HG02840 (cell line): ENCODE measurements around the gene MRO.

Experiments used
- ATAC-seq: cut with Tn5 transposase; IDR thresholded peaks from one replicate; pipeline ENCODE4 v1.9.1; 2021; ENCODE audit warnings: mild to moderate bottlenecking, moderate library complexity, moderate number of reproducible peaks; ENCODE audit not compliant: unreplicated experiment, low FRiP score

MRO gene

DNA sequence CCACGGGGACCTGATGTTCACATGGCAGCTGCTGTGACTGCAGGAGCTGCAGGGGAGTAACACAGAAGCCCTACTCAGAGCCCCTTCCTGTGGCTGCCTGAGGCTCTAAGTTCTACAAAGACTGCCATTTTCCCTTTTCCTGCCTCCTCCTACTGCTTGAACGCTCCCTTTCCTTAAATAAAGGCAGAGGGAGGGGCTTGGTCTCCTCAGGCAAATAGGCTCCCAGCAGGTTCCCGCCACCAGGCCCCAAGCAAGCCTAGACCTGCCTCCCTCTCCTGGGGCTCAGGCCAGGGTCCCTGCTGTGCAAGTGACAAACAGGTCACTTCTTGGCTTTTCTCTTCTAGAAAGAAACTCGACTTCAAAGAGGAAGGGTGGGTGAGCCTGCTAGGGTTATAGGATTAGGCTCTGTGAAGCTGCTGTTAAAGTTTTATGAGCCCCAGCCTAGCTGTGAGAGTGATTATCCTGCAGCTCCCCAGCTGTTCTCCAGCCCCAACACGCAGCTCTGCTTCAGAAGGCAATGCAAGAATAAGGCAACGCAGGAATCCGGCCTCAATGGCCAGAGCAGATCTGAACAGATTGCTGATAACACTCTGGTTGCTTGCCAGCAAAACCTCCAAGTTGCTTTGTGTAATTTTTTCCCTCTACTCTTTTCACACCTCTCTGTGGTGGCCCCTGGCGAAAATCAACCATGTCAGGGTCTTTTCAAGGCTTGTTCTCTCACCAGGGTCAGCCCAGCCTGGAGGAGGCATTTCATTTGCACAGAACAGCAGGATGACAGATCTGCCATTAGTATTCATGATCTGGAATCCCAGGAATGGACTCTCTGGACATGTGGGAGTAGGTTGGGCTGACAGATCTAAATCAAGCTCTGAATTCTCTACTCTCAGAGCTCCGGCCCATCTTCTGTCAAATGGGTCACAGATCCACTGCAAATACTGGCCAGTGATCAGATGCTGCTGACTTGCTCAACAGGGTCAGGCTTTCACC lies 71.3 kb downstream of the MRO start:
- ATAC-seq = no peak

DNA sequence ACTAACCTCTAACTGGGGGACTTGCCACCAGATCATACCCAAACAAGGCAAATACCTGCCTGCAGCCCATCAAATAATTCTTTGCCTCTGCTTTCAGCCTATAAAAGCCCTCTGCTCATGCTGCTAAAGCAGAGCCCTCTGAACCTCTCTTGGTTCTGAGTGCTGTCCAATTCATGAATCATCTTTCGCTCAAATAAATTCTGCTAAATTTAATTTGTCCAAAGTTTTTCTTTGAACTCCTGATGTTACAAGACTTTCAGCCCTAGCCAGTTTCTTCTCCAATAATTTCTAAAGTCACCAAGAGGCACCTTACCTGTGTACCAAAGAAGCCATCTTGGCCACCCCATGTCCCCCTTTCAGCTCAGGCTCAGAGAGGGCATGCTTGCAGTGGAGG lies 72.0 kb downstream of the MRO start:
- ATAC-seq = no peak

DNA sequence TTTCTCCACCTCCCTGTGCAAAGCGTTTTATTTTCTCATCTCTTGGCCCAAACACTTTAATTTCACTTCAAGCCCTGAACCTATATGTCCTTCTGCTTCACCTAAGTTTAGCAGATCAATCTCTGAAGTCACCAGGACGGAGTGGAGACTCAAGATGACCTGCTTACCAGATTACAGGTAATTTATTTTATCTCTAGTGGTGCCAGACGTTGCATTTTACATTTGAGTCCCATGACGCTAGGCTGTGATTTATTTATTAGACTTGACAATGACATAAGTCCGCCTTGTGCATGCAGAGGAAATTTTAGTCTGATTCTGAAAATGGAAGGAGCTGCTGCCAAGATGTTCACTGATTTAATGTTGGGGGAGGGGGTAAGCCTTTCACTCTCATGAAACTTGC lies 73.9 kb downstream of the MRO start:
- ATAC-seq = no peak
